OCI-LY3 (cell line): ENCODE measurements around the gene TMEM135.

ENCODE experiments used
- H2AFZ ChIP-seq: fragments of 200-600, 300-600 bp; shearing (Covaris generic); 2 replicates; pipeline ENCODE4 v1.6.0; 2014; ENCODE audit warnings: antibody characterized with exemption, low read depth, low read length
- H3K27ac ChIP-seq: fragments of 200-600, 300-600 bp; sonication (generic); 2 replicates; pipeline ENCODE4 v1.5.1; 2014; ENCODE audit warnings: mild to moderate bottlenecking, low read length, moderate library complexity, mixed read lengths
- H3K27me3 ChIP-seq: fragments of 200-600, 300-600 bp; sonication (generic); 2 replicates; pipeline ENCODE4 v1.6.1; 2014; ENCODE audit warnings: low read depth, low read length, mixed read lengths
- H3K36me3 ChIP-seq: fragments of 200-600, 300-600 bp; sonication (generic); replicated peaks from 2 replicates; pipeline ENCODE3; 2014; ENCODE audit warnings: low read depth, low read length, mixed read lengths
- H3K4me1 ChIP-seq: fragments of 300-600, 200-600 bp; sonication (generic); 2 replicates; pipeline ENCODE4 v1.6.1; 2014; ENCODE audit warnings: low read length, mixed read lengths
- H3K4me2 ChIP-seq: fragments of 200-600, 300-600 bp; sonication (generic); 2 replicates; pipeline ENCODE4 v1.6.1; 2014; ENCODE audit warnings: low read length, mixed read lengths
- H3K4me3 ChIP-seq: fragments of 300-600, 200-600 bp; sonication (generic); 2 replicates; pipeline ENCODE4 v1.5.1; 2014; ENCODE audit warnings: antibody characterized with exemption, mild to moderate bottlenecking, low read length, moderate library complexity
- H3K79me2 ChIP-seq: fragments of 300-600, 200-600 bp; shearing (Covaris generic); 2 replicates; pipeline ENCODE4 v1.6.1; 2014; ENCODE audit warnings: mild to moderate bottlenecking, low read length, mixed read lengths
- H3K9ac ChIP-seq: fragments of 300-600, 200-600 bp; shearing (Covaris generic); 2 replicates; pipeline ENCODE4 v1.6.0; 2014; ENCODE audit warnings: mild to moderate bottlenecking, low read length, moderate library complexity
- H3K9me3 ChIP-seq: fragments of 200-600, 300-600 bp; shearing (Covaris generic); 2 replicates; pipeline ENCODE4 v1.6.1; 2014; ENCODE audit warnings: low read length, mixed read lengths; ENCODE audit not compliant: insufficient read depth
- H4K20me1 ChIP-seq: fragments of 200-600, 300-600 bp; sonication (generic); 2 replicates; pipeline ENCODE4 v1.6.1; 2016; ENCODE audit warnings: low read length, mixed read lengths; ENCODE audit not compliant: insufficient read depth
- EZH2phosphoT487 ChIP-seq: fragments of 200-600 bp; shearing (Covaris generic); IDR thresholded peaks from 2 replicates; pipeline ENCODE4 v1.6.1; 2018; ENCODE audit warnings: antibody characterized with exemption, mixed run types, low read depth
- TF ChIP-seq, protein P1 (sequence below): fragments of 200-600, 300-600 bp; sonication (generic); IDR thresholded peaks from 2 replicates; pipeline ENCODE4 v1.5.1; 2014; ENCODE audit warnings: antibody characterized with exemption, low read length, low read depth

Gene TMEM135

DNA sequence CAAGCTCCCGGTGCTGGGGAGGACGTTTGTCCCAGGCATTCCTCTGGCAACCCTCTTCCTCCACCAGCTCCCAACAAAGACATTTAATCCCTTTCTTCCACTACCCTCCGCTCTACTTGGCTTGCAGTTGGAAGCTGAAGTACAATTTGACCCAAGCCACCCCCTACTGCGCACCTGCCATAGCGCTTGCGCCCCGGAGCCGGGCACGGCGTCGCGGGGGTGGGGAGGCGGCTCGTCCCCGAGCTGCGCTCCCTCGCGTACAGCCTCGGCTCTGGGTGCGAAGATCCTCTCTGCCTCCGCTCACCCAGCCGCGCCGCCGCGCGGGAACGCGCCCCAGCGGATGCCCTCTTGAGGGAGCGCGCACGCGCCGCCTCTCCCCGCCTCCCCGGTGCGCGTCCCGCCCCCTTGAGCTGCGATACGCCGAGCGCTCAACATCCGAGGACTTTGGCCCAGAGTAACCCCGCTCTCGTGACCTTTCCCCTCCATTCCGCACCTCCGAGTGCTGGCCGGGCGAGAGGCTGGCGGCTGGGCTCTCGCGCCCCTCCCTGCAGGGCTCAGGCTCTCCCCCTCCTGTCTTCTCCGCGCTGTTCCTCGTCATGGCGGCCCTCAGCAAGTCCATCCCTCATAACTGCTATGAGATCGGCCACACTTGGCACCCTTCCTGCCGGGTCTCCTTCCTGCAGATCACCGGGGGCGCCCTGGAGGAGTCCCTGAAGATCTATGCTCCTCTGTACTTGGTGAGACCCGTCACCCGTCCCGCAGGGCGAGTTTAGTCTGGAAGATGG is at the start of gene TMEM135:
TMEM135 (plus strand) TSS at position 485 of the 785 bp plus-strand sequence; CDS start at position 597, 112 bp downstream.
- peaks cover 7% of the 10 kb centered on the region for H4K20me1 ChIP-seq
- H3K79me2 ChIP-seq = peaks cover 46% of the 10 kb centered on the region
- H3K36me3 ChIP-seq = peaks cover 10% of the 10 kb centered on the region
- H3K27me3 ChIP-seq = 0 out of 2 replicates have a peak, but pooled peaks cover 3% of the 10 kb centered on the region
- H3K27ac ChIP-seq = peak within 1 kb of the TSS; percentile 60
- peaks cover 21% of the 10 kb centered on the region for H3K4me1 ChIP-seq
- H3K4me2 ChIP-seq = peak within 1 kb of the TSS; percentile 82
- peak within 1 kb of the TSS; percentile 94 for H3K9ac ChIP-seq
- peak within 1 kb of the TSS; percentile 85 for H2AFZ ChIP-seq
- no peak for TF ChIP-seq EZH2phosphoT487
- TF ChIP-seq, protein P1, sequence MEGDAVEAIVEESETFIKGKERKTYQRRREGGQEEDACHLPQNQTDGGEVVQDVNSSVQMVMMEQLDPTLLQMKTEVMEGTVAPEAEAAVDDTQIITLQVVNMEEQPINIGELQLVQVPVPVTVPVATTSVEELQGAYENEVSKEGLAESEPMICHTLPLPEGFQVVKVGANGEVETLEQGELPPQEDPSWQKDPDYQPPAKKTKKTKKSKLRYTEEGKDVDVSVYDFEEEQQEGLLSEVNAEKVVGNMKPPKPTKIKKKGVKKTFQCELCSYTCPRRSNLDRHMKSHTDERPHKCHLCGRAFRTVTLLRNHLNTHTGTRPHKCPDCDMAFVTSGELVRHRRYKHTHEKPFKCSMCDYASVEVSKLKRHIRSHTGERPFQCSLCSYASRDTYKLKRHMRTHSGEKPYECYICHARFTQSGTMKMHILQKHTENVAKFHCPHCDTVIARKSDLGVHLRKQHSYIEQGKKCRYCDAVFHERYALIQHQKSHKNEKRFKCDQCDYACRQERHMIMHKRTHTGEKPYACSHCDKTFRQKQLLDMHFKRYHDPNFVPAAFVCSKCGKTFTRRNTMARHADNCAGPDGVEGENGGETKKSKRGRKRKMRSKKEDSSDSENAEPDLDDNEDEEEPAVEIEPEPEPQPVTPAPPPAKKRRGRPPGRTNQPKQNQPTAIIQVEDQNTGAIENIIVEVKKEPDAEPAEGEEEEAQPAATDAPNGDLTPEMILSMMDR = peak; percentile 23
- peak within 1 kb of the TSS; percentile 88 for H3K4me3 ChIP-seq
- H3K9me3 ChIP-seq = no peaks in the 10 kb centered on the region

DNA sequence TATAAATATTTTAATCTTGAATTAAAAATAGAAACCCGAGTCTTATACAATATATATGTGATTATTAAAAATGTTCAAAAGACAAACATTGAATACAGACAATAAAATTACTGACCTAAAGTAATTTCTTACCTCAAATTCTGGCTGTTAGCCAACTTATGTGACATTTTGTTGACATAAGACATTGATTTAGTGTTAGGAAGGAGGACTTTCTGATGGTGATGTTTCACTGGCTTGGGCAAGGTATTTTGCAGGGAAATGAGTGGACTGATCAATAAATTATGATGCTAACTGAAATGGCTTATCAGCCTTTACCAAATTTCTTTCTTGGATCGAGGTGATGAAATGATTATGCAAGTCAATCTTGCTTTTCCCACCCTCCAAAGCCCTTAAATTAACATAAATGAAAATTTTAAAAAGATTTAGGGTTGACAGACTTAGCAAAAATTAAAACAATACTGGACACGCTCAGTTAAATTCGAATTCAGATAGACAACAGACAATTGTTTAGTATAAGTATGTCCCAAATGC is 49.3 kb upstream of the TMEM135 start:
- Histone ChIP-seq H4K20me1 (no peaks in the 10 kb centered on the region), H3K27ac (no peak overlapping the region), H3K36me3 (no peaks in the 10 kb centered on the region), H3K4me3 (no peak overlapping the region), H3K27me3 (peaks cover 16% of the 10 kb centered on the region; the same call in 1 of the 2 replicates), H3K4me2 (no peak overlapping the region), H3K9ac (no peak overlapping the region), H2AFZ (no peak overlapping the region), H3K79me2 (no peaks in the 10 kb centered on the region), H3K4me1 (no peaks in the 10 kb centered on the region), H3K9me3 (no peaks in the 10 kb centered on the region)
- TF ChIP-seq, protein P1 = no peak
- TF ChIP-seq EZH2phosphoT487 = no peak

DNA sequence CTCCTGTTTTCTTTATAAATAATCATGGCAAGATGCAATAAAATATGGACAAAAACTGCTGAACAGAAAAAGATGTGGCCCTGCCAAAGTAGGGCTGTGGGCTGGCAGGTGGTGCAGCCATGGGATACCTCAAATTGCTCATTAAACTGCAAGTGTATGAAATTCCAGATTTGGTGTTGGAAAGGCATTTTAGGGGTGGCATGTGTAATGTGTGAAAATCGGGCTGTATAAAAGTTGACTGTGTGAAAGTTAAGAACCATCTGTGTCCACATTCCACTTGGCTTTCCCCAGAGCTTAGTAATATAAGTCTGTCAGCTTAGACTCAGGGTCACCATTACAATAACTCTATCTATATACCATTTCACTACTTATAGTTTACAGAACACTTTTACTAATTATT is 47.7 kb upstream of the TMEM135 start:
- H3K4me2 ChIP-seq = no peak overlapping the region
- H3K27ac ChIP-seq = no peak overlapping the region
- H3K27me3 ChIP-seq = peaks cover 16% of the 10 kb centered on the region; the same call in 1 of the 2 replicates
- H3K4me3 ChIP-seq = no peak overlapping the region
- no peaks in the 10 kb centered on the region for H3K4me1 ChIP-seq
- no peaks in the 10 kb centered on the region for H3K79me2 ChIP-seq
- H3K36me3 ChIP-seq = no peaks in the 10 kb centered on the region
- no peak for TF ChIP-seq EZH2phosphoT487
- TF ChIP-seq, protein P1 = no peak
- H2AFZ ChIP-seq = no peak overlapping the region
- no peaks in the 10 kb centered on the region for H4K20me1 ChIP-seq
- H3K9me3 ChIP-seq = no peaks in the 10 kb centered on the region
- H3K9ac ChIP-seq = no peak overlapping the region

DNA sequence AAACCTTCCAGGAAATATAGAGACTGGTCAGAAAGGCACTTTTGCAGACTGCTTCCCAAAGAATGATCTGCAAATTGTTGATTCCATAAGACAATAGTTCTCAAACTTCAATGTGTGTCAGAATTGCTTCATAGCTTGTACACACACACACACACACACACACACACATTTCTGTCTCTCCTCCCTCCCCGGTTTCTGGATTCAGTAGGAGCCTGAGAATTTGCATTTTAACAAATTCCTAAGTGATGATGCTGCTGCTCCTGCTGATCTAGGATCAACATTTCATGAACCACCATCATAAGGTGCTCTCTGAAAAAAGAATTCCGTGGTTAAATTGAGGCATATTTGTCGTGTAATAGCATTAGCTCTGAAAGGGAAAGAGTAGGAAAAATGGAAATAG is 47.2 kb upstream of the TMEM135 start:
- TF ChIP-seq EZH2phosphoT487 = no peak
- Histone ChIP-seq H3K36me3 (no peaks in the 10 kb centered on the region), H3K4me1 (peaks cover 1% of the 10 kb centered on the region; the same call in 1 of the 2 replicates), H3K4me3 (no peak overlapping the region), H3K27ac (no peak overlapping the region), H3K9ac (no peak overlapping the region), H2AFZ (no peak overlapping the region), H4K20me1 (no peaks in the 10 kb centered on the region), H3K9me3 (no peaks in the 10 kb centered on the region), H3K27me3 (peaks cover 16% of the 10 kb centered on the region; the same call in 1 of the 2 replicates), H3K4me2 (no peak overlapping the region), H3K79me2 (no peaks in the 10 kb centered on the region)
